ENCODE measurements around the gene SLC17A8. TPM values are rescaled to one million over a fixed set of nuclear protein-coding genes. Genes with fewer than 3 reads are reported as not detected.

The SLC17A8 gene
- total and polyA plus RNA-seq, 2 donors from 2014 or later: 0.09 to 0.16 TPM

DNA sequence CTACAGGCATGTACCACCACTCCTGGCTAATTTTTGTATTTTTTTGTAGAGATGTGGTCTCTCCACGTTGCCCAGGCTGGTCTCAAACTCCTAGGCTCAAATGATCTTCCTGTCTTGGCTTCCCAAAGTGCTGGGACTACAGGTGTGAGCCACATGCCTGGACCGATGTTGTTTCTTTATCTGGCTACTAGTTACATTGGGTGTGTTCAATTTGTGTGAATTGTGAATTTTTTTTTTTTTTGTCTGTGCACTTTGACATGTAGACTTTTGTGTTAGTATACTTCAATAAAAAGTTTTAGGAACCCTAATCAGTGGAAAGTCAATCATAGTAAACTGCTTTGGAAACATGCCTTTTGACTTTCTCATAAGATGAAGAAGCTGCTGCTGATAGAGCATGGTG lies 24.0 kb upstream of the SLC17A8 start:
- intact Hi-C loops (cut with DNase I): no loop called here
- DNase-seq (no peak), FAIRE-seq (no peak)
- H3K27ac ChIP-seq (ENCODE audit: low read depth in 2 of 2, low read length in 2 of 2): no peak overlapping the region
- no peaks in the 10 kb centered on the region for H3K9me3 ChIP-seq (ENCODE audit: control insufficient read depth in 2 of 3, insufficient read depth in 1 of 3, low read length in 3 of 3)
- H3K9ac ChIP-seq (ENCODE audit: low read length in 3 of 3): no peak overlapping the region
- H3K36me3 ChIP-seq (ENCODE audit: control insufficient read depth in 2 of 3, insufficient read depth in 3 of 3, low read length in 3 of 3): peaks cover 10 to 49% (median 14%) of the 10 kb centered on the region in 3 donors
- H3K27me3 ChIP-seq (ENCODE audit: control insufficient read depth, insufficient read depth, low read length): no peaks in the 10 kb centered on the region
- no peak overlapping the region for H3K4me3 ChIP-seq (ENCODE audit: low read length in 3 of 3)
- H3K4me1 ChIP-seq (ENCODE audit: control insufficient read depth in 2 of 3, insufficient read depth in 2 of 3, low read depth in 1 of 3, low read length in 3 of 3): no peaks in the 10 kb centered on the region
- TF ChIP-seq CTCF (IDR thresholded peaks at IDR 0.05; ENCODE audit: borderline replicate concordance, extremely low read depth, insufficient read depth): no peak

DNA sequence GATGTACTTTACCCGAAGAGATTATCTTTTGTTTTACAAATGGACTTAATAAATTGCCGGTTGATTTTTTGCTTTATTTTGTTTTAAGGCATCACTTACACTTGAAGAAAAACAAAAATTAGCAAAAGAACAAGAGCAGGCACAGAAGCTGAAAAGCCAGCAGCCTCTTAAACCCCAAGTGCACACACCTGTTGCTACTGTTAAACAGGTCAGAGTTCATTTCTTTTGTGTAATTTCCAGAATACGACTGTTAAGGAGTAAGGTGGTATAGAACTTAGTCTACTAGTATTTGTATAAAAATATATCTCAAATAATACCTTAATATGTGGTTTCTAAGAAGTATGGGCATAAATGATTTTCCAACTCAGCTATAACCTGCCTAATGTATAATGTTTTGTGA lies 19.6 kb upstream of the SLC17A8 start:
- H3K9me3 ChIP-seq (ENCODE audit: control insufficient read depth in 2 of 3, insufficient read depth in 1 of 3, low read length in 3 of 3): no peaks in the 10 kb centered on the region
- peaks cover 11 to 39% (median 23%) of the 10 kb centered on the region in 3 donors for H3K36me3 ChIP-seq (ENCODE audit: control insufficient read depth in 2 of 3, insufficient read depth in 3 of 3, low read length in 3 of 3)
- intact Hi-C loops (cut with DNase I): no loop called here
- H3K4me1 ChIP-seq (ENCODE audit: control insufficient read depth in 2 of 3, insufficient read depth in 2 of 3, low read depth in 1 of 3, low read length in 3 of 3): no peaks in the 10 kb centered on the region
- H3K9ac ChIP-seq (ENCODE audit: low read length in 3 of 3): no peak overlapping the region
- no peak overlapping the region for H3K27ac ChIP-seq (ENCODE audit: low read depth in 2 of 2, low read length in 2 of 2)
- TF ChIP-seq CTCF (IDR thresholded peaks at IDR 0.05; ENCODE audit: borderline replicate concordance, extremely low read depth, insufficient read depth): no peak
- H3K4me3 ChIP-seq (ENCODE audit: low read length in 3 of 3): no peak overlapping the region
- H3K27me3 ChIP-seq (ENCODE audit: control insufficient read depth, insufficient read depth, low read length): no peaks in the 10 kb centered on the region
- DNase-seq (no peak), FAIRE-seq (no peak)

- DNase-seq: no peak
- intact Hi-C loops (cut with DNase I): no loop called here
Measured at GRCh38 chr12:100337727-100338126, 19.1 kb upstream of the SLC17A8 start.

More at GRCh38 chr12:100337727-100338126, 19.1 kb upstream of the SLC17A8 start:
- Histone ChIP-seq H3K4me1 (ENCODE audit: control insufficient read depth in 2 of 3, insufficient read depth in 2 of 3, low read depth in 1 of 3, low read length in 3 of 3) (no peaks in the 10 kb centered on the region), H3K4me3 (ENCODE audit: low read length in 3 of 3) (no peak overlapping the region), H3K9me3 (ENCODE audit: control insufficient read depth in 2 of 3, insufficient read depth in 1 of 3, low read length in 3 of 3) (no peaks in the 10 kb centered on the region), H3K9ac (ENCODE audit: low read length in 3 of 3) (no peak overlapping the region), H3K27ac (ENCODE audit: low read depth in 2 of 2, low read length in 2 of 2) (no peak overlapping the region), H3K36me3 (ENCODE audit: control insufficient read depth in 2 of 3, insufficient read depth in 3 of 3, low read length in 3 of 3) (peaks cover 11 to 39% (median 23%) of the 10 kb centered on the region in 3 donors), H3K27me3 (ENCODE audit: control insufficient read depth, insufficient read depth, low read length) (no peaks in the 10 kb centered on the region)
- no peak for FAIRE-seq
- TF ChIP-seq CTCF (IDR thresholded peaks at IDR 0.05; ENCODE audit: borderline replicate concordance, extremely low read depth, insufficient read depth): no peak
